GM21825 (cell line): ENCODE measurements around the gene MAP3K12.
"Not testable (repeated sequence)": the region's sequence is repeated elsewhere in the genome, so short reads cannot be mapped to it uniquely, and the experiment has no call there.

Source experiments
- ATAC-seq: cut with Tn5 transposase; IDR thresholded peaks from one replicate; pipeline ENCODE4 v1.9.1; 2021; ENCODE audit warnings: mild to moderate bottlenecking, moderate library complexity; ENCODE audit not compliant: unreplicated experiment

The MAP3K12 gene

DNA sequence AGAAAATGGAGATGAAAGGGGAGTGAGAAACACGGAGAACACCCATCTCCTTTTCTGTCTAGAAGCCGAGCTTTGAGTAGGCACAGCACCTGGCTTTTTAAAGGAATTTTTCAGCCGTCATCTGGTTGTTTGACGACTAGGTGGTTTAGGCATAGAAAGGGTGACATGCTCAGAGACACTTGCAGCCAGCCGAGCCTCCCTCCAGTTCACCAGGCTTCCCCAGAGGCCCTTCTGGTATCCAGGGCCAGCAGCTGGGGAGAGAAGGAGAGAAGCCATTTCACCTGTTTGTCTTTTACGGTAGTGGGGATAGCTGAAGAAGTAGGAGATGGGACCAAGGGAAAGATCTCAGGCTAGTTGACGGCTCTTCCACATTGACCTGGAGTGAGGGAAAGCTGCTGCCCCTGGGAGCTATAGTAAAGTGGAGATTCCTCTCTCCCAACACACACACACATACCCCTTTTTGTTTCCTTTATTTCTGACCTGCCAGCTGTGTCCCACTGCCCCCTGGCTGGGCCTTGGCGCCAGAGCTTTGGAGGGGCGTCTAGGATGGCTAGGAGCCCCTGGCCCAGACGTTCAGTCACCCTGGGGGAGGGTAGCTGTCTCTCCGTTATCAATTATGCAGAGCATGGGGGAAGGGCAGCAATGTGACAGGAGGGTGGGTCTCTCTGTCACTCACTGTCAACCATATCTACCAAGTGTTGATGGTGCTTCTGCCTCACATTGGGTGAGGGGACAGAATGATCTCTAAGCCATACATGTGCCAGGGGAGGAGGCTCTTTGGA is 5.5 kb downstream of the MAP3K12 start:
- no peak for ATAC-seq

DNA sequence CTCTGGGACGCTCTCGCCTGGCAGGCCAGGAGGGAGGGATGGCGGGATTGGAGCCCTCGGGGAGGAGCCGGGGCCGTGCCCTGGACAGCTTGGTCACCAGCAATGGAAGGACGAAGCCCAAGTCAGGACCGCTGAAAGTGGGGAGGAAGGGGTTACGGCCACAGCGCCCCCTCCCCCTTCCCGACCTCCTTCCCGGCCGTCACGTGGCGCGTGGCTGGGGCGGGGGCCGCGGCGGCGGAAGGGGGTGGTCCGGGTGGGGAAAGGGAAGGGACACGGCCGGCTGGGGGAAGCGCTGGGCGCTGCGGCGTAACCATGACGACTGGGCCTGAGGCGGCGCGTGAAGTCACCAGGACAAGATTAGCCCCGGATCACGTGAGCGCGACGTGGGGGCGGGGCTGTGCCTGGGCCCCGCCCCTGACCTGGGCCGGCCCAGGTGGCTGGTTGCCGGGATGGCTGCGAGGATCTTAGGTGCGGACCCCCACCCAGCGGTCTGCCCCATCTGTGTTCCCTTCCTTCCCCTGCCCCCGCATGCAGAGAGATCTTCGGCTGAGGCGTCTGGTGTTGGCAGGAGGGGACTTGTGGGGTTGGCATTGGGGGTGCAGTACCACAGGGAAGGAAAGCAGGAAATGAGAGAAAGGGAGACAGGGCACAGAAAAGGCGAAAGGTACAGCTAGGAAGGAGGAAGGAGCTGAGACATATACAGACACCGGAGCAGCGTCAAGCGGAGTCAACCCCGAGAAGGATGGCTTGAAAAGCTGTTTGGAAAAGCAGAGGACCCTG is 6.2 kb downstream of the MAP3K12 start:
- peak; percentile 92 for ATAC-seq

DNA sequence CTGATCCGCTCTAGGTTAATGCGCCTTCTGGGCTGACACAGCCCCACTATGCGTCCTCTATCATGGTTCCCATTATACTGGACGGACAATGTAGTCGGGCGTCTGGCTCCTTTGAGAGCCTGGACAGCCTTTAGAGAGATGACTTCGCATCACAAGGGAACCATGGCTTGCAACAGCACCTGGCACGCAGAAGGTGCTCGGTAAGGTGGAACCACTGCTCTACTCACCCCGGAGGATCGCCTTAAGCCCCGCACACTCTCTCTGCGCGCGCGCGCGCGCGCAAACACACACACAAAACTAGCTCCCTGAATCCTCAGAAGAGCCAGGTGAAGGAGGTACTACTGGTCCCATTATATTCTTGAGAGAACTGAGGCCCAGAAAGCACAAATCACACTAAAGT is 7.1 kb downstream of the MAP3K12 start:
- no peak for ATAC-seq

DNA sequence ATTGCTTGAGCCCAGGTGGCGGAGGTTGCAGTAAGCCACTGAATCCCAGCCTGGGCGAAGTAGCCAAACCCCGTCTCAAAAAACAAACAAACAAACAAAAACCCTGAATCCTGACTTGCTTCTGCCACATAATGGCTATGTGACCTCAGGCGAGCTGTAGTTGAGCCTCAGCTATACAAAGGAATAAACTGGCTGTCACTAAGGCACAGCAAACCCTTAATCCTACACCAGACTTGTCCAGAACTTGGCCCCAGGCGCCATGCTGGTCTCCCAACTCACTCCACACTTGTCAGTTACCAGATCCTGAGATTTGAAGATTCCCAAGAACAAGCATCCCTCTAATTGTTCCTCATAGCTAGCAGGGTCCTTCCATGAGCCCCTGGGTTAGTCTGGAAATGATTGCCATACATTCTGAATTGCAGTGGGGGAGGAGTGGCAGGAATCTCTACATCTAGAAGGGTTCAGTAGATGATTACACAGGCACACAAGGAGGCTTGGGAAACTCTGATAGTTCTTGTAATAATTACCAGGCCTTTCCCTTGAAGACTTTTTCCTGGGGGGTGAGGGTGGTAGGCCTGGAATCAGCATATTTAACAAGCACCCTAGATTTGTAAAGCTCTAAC is 9.9 kb downstream of the MAP3K12 start:
- ATAC-seq, result no peak

DNA sequence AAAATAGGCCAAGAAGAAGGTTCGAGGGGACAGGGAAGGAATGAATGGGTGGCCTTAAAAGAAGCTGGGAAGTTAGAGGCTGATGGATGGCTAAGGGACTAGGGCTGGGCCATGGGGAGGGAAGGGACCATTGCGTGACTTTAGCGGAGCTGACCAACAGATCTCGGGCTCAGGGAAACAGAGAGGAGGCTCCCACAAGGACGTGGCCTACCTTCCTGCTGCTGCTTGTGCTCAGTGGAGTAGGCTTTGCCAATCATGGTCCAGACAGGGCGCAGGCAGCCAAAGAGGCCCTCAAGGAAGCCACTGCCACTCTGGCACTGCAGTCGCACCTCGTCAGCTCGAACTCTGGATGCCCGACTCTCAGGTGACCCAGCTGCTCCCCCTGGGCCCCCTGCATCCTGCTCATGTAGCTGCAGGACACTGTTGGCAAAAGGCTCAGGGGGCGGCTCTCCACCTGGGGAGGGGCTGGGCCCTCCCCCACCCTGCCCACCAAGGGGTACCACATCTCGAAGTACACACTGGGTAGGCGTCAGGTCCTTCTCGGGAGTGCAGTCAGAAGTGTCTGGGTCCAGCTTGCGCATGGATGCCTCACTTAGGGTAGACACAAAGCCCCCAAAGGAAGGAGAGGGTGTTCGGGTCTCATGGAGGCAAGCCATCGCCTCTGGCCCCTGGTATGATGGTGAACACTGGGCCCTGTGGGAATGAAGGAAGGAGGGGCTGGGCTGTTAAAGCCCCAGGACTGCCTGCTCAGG is 12.3 kb downstream of the MAP3K12 start:
- no peak for ATAC-seq

DNA sequence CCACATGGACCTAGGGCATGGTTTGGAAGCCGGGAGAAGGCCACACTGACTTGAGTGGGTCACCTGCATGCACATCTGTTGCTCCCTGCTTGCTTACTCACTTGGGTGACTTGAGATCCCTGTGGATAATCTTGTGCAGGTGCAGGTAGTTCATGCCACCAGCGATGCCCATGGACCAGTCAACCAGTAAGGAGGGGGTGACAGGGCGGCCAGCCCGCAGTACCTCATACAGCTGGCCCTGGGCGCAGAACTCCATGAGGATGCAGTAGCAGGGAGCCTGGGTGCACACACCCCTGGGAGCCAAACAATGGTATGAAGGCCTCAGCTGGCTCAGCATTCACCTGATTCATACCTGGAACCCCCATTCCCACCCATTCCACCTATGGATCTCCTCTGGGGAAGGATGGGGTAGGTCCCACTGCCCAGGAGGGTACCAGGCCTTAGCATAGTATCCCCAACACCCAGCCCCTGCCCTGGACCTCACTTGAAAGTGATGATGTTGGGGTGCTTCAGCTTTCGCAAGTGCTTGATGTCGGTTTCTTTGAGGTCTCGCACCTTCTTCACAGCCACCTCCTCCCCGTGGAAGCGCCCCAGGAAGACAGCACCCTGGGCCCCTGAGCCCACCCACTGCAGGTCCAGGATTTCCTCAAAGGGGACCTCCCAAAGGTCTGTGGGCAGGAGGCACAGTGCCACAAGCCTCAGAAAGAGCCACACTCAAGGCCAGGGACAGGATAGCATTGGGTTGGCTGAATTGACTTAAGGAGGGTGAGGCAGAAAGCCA is 13.1 kb downstream of the MAP3K12 start:
- ATAC-seq, result no peak

DNA sequence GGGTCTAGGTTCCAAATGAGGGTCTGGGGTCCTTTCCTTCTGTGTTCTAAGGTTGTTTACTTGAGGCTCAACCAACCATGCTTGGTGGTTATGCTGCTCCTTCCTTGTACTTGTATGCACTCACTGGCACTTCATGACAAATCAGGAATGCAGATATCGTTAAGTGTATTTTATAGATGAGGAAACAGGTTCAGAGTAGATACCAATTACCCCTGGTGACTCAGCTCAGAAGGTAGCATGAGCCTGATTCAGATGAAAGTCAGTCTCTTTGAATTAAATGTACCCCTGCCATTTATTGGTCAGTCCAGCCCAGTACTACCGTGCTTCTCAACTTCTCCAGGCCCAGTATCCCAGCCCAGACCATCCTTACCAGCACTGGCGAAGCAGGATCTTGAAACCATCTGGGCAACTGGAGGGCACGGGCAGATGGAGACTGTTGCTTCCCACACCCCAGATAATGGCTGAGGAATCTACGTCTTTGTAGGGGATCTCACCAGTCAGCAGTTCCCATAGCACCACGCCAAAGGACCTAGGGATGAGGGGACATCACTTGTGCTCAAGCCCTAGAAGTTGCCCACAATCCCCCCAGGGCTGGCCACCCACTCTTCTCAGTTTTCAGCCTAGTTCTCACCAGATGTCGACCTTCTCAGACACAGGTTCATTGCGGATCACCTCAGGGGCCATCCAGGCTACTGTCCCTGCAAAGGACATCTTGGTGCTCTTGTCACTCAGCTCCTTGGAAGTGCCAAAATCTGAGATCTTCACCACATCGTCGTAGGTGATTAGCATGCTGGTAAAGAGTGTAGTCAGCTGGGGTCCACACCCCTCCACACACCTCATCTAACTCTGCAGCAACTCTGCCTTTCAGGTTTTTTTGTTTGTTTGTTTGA is 14.3 kb downstream of the MAP3K12 start:
- ATAC-seq, result no peak

DNA sequence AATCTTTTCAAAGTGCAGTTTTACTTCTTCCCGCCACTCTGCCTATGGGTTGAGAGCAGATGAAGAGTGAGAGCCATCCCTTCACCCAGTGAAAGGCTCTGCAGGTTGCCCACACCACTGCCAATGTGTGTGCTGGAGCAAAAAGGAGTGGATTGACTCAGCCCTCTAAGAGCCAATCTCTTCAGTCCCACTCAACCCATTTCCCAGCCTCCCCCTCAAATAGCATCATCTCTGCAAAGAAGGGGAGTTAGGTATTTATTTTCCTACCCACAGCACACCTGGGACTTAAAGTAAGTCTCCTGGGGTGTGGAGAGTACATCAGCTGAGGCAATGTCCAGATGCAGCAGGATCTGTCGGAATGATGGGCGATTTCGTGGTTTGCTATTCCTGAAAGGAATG is 15.3 kb downstream of the MAP3K12 start:
- ATAC-seq, result no peak

DNA sequence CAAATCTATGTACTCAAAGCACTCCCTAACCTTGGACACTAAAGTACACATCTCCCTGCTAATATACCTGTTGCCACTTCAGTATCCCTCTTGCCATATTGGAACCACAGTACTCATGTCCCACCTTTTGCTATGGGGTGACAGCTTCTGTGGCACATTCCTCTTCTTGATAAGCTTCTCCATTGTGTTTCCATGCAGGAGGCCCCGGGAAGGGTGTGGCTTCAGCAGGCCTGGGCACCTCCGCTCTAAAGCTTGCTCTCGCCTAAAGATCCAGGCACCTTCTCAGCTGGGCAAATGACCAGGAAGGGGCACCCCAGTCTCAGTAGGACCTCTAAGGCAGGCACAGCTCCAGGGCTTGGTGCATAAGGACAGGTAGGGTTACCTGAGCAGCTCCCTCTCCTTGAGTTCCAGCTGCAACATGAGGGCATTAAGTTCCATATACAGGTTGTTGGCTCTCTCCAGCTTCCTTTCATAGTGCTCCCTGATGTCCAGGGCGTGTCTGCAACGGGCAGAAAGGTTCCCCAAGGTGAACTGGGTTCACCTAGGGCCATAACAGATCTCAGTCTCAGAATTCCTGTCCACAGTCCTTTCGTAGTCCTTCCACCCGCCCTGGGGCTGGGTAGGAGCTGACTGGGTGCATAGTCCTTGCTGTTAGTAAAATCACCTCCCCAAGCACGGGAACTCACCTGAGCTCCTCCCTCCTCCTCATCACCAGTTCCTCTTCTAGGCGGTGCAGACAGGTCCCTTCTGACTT is 15.9 kb downstream of the MAP3K12 start:
- ATAC-seq, result no peak

DNA sequence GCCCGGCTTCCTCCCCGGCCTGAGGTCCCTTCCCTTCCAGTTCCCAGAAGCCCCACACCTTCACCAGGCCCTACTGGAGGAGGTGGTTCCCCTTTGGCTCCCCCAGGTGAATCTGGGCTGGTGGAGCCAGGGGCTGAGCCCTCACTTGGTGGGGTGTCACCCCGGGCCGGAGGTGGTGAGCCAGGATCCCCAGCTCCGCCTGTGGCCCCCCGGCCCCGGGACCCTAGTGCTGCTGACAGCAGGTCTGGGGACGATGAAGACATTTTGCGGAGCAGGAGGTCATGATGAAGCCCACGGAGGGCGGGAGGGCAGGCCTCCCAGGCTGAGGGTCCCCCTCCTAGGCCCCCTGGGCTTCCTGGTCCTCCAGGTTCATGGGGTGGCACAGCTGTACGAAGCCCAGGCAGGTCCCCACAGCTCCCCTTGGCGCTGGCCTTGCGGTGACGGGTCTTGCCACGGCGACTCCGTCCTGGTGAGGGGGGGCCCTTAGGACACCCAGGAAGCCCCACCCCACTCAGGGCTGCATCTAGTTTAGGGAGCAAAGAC is 16.6 kb downstream of the MAP3K12 start:
- ATAC-seq, result no peak

DNA sequence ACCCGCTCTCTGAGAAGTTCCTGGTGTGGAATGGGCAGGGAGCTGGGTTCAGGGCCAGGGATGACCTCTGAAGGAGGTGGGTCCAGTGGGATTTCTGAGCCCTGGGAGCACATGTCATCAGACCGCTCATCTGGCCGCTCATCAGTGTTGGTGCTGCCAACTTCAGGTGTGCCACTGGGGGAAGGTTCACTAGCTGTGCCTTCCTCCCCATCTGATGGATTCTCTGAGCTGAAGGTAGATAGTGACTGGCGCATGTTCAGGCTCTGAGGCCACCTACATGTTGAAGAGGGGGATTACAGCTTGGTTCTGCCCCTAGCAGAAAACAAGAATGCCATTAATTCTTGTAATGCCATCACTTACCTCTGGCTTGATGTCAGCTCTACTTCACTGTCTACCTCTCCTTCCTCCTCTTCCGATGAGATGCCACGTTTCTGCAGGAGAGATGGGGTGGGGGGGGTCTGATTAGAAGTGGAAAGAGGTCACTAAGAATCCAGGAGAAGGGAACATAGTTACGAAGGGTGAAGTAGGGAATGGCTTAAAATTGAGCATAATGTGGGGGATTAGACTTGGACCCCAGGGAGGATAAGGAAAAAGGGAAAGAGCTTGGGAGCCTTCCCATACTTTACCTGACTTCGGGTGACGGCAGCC is 17.2 kb downstream of the MAP3K12 start:
- no peak for ATAC-seq

DNA sequence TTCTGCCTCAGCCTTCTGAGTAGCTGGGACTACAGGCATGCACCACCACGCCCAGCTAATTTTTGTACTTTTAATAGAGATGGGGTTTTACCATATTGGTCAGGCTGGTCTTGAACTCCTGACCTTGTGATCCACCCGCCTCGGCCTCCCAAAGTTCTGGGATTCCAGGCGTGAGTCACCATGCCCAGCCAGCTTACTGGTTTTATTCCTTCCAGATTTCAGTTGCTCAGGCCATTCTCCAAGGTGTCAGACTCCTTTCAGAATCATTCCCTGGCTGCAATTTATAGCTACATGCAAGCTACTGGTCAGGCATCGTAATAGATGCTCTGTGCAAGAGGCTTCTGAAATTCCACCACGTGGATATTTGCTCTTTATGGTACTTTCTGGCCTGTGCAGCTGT is 17.8 kb downstream of the MAP3K12 start:
- ATAC-seq, result not testable (repeated sequence)

DNA sequence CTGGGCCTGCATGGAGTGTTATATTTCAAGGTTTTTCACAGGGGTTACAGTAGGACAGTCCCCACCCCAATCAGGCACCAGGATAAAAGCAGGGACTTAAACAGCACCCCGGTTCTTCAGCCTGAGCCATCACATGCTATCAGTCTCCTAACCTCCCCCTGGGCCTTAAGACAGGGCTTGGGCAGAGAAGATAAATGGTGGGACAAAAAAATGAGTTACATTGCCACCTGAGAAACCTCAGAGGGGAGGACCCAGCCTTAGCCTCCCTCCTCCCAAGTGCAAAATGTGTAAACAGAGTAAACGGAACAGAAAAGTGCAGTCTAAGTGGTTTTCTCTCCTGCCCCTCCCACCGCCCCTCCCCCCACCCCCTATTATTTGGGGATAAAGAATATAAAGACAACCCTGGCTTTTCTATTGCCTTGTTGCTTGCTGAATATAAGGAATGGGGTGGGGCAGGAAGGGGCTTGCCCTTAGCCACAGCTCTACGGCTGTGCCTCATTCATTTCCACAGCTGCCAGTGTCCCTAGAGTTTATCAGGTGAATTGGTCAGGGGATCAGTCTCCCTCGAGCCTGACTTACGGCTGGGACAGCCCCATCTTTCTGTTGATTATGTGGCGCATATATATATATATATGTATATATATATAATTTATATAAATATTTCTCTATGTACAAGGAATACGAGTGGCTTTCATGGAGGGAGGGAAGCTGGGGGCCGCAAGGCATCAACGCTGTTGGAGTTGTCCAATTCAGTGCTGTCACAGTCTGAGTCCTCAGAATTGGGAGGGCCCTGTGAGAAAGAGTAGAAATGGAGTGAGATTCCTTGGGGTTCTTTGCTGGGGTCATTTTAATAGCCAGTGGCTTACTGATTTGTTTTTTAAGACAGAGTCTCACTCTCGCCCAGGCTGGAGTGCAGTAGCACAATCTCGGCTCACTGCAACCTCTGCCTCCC is 18.5 kb downstream of the MAP3K12 start:
- ATAC-seq, result no peak

DNA sequence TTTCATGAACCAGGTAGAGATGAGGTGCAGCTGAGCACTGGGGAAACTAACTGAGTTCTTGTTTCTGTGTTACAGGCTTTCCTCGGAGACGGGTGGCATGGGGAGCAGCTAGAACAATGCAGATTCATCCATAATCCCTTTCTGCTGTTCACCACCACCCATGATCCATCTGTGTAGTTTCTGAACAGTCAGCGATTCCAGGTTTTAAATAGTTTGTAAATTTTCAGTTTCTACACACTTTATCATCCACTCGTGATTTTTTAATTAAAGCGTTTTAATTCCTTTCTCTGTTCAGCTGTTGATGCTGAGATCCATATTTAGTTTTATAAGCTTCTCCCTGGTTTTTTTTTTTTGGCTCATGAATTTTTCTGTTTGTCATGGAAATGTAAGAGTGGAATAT is 19.9 kb downstream of the MAP3K12 start:
- no peak for ATAC-seq

DNA sequence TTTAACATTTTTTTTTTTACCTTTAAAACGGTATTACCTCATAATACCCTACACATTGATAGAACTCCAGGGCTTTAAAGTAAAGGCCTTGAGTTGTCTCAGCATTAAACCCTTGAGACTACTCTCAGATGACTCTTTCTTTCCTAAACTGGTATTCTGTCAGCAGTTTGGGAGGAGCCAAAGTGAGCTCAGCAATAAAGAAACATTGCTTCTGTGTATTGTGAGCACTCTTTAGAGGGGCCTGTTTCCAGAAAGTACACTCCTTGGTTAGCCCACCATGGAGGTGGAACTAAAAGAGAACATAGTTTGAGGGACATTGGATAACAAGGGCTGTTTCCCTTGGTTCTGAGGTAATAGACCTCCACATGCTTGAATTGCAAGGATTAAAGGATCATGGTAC is 20.4 kb downstream of the MAP3K12 start:
- no peak for ATAC-seq

DNA sequence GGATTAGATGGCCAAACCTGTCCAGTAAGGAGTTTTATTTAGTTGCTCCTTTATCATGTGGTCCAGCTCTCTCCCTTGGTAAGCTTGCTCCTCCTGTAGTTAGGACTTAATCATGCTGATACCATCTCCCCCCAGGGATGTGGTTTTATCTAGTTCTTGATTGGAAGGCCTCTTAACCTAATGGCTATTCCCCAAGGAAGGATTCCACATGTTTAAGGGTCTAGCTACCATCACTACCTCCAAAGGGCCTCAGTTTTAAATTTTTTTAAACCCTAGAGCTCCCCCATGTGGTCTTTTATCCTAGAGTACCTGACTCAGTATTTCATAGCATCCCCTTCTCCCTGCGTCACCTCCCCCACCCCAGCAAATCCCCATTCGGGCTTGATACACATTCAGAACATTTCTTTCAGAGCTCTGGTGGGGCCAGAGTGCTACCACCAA is 22.5 kb downstream of the MAP3K12 start:
- ATAC-seq, result no peak

DNA sequence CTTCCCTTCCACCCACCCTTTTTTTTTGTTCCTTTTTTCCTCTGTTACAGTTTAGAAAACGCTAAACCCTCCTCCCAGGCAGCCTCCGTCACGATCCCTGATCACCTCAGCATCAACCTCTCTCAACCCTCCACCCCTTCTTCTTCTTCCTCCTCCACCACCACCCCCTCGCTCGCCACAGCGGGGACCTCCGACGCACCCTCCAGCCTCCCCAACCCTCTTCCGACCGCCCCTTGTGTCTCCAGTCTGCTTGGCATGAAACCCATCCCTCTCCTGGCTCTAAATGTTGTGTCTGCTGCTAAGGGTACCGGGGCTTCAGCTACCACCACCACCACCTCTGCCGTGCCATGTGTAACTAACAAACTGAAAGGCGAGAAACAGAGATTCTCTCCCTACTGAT is 24.4 kb downstream of the MAP3K12 start:
- no peak for ATAC-seq
